Rectal smooth muscle tissue (tissue), 1 donor: ENCODE data around the gene AASDH.

Source experiments
- H3K27ac ChIP-seq: one replicate; pipeline ENCODE4 v1.7.0; 2013; ENCODE audit warnings: low read depth, low read length, inconsistent platforms
- H3K27me3 ChIP-seq: one replicate; pipeline ENCODE4 v1.7.0; 2013; ENCODE audit warnings: low read length; ENCODE audit not compliant: control insufficient read depth, insufficient read depth
- H3K36me3 ChIP-seq: one replicate; pipeline ENCODE4 v1.7.0; 2013; ENCODE audit warnings: low read length; ENCODE audit not compliant: control insufficient read depth, insufficient read depth
- H3K4me1 ChIP-seq: one replicate; pipeline ENCODE4 v1.7.0; 2013; ENCODE audit warnings: low read length; ENCODE audit not compliant: control insufficient read depth, insufficient read depth
- H3K4me3 ChIP-seq: one replicate; pipeline ENCODE4 v1.7.0; 2013; ENCODE audit warnings: low read length
- H3K9ac ChIP-seq: one replicate; pipeline ENCODE4 v1.7.0; 2013; ENCODE audit warnings: low read length

Gene AASDH

DNA sequence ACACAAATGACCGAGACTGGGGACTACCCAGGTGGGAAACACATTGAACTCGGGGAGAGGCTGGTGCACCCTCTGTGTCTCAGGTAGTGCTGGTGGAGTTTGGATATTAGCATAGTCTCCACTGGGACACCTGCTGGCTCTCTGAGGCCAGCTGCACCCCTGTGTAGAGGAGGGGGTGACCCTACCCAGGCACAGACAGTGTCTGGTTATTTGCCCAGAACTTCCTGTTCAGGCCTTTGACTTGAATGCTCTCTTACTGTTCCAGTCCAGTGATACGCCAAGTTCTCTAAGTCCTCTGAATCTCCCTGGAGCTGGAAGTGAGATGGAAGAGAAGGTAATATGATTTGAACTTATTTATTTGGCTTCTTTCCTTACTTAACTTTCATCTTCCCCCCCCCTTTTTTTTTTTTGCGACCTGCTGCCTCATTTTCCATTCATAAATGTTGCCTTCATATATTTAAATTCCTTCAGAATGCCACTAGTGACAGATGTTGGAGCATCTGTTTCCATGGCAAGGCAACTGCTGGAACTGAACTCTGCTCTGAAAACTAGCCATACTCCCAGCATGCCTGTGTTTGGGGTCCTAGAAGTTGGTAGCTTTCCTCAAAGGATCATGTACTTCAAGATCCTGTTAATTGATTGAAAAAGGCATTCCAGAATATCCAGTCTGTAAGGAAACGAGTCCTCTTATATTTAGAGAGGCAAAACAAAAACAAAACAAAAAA lies 76.7 kb downstream of the AASDH start:
- Histone ChIP-seq H3K4me1 (no peaks in the 10 kb centered on the region), H3K4me3 (no peak overlapping the region), H3K27ac (no peak overlapping the region), H3K27me3 (no peaks in the 10 kb centered on the region), H3K9ac (no peak overlapping the region), H3K36me3 (peaks cover 3% of the 10 kb centered on the region)

- H3K27ac ChIP-seq, result no peak overlapping the region
- no peaks in the 10 kb centered on the region for H3K4me1 ChIP-seq
- H3K4me3 ChIP-seq, result no peak overlapping the region
- no peaks in the 10 kb centered on the region for H3K36me3 ChIP-seq
- H3K27me3 ChIP-seq, result no peaks in the 10 kb centered on the region
- no peak overlapping the region for H3K9ac ChIP-seq
These were observed 78.9 kb downstream of the AASDH start for GRCh38 chr4:56308384-56308783.

DNA sequence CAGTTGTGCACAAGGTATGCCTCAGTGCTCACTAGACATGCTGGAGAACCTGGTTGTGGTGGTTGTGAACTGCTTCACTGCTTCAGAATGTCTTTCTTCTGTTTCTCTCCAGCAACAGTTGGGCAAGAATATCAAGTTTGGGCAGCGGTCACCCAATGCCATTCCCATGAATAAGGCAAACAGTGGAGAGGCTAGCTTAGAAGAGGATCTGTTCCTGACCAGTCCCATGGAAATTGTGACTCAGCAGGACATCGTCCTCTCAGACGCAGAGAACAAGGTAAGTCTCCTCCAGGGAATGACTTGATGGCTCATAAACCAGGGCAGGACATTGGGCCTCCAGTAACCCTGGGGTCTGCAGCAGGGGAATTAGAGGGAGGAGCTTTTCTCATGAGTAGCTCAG lies 79.9 kb downstream of the AASDH start:
- H3K36me3 ChIP-seq, result no peaks in the 10 kb centered on the region
- H3K9ac ChIP-seq, result no peak overlapping the region
- H3K4me3 ChIP-seq, result no peak overlapping the region
- no peaks in the 10 kb centered on the region for H3K4me1 ChIP-seq
- no peak overlapping the region for H3K27ac ChIP-seq
- no peaks in the 10 kb centered on the region for H3K27me3 ChIP-seq

DNA sequence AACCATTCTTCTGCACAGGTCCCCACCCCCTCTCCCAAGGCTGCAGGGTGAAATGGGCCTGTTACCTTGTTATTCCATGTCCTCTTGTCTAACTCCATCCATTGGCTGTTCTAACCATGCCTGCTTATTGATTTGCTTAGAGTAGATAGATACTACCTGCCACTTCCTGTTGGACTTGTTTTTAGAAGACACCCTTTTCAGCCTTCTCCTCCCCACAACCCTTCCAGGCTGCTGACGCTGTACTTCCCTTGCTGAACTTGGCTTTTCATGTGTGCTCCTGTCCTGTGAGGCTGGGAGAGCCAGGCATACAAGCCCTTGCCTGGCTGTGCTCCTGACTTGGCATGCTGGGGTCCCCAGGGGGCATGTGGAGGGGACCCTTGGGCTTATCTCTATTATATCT lies 81.9 kb downstream of the AASDH start:
- H3K27ac ChIP-seq, result no peak overlapping the region
- no peak overlapping the region for H3K4me3 ChIP-seq

DNA sequence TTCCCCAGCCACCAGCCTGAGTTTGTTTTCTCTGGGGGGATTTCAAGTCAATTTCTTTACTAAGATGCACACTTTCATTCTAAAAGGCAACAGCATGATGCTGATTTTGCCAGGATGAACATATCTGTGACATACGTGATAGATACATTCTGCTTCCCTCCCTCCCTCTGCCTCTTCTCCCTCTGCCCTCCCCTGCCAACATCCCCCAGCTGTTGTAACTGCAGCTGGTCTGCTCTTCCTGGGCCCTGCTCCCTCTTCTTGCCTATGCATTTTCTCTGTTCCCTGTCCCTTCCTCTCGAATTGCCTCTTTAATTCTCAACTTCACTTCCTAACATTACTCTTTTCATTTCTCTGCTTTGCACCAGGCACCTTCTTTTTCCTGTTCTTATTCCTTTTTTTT lies 83.4 kb downstream of the AASDH start:
- Histone ChIP-seq H3K27me3 (no peaks in the 10 kb centered on the region), H3K4me1 (no peaks in the 10 kb centered on the region), H3K4me3 (no peak overlapping the region), H3K27ac (no peak overlapping the region), H3K9ac (no peak overlapping the region), H3K36me3 (no peaks in the 10 kb centered on the region)

More for the DNA sequence above, 81.9 kb downstream of the AASDH start:
- Histone ChIP-seq H3K9ac (no peak overlapping the region), H3K36me3 (no peaks in the 10 kb centered on the region), H3K4me1 (no peaks in the 10 kb centered on the region), H3K27me3 (no peaks in the 10 kb centered on the region)

- H3K4me3 ChIP-seq, result no peak overlapping the region
- H3K4me1 ChIP-seq, result no peaks in the 10 kb centered on the region
These were observed 84.5 kb downstream of the AASDH start for GRCh38 chr4:56302760-56303159.

GRCh38 chr4:56301997-56302496 lies 85.2 kb downstream of the AASDH start:
- H3K27ac ChIP-seq, result no peak overlapping the region
- H3K36me3 ChIP-seq, result no peaks in the 10 kb centered on the region
- H3K4me1 ChIP-seq, result no peaks in the 10 kb centered on the region

More at GRCh38 chr4:56302760-56303159, 84.5 kb downstream of the AASDH start:
- H3K9ac ChIP-seq, result no peak overlapping the region
- no peaks in the 10 kb centered on the region for H3K27me3 ChIP-seq
- no peaks in the 10 kb centered on the region for H3K36me3 ChIP-seq
- no peak overlapping the region for H3K27ac ChIP-seq

GRCh38 chr4:56301181-56301996 lies 85.9 kb downstream of the AASDH start:
- no peak overlapping the region for H3K4me3 ChIP-seq
- no peaks in the 10 kb centered on the region for H3K36me3 ChIP-seq
- no peaks in the 10 kb centered on the region for H3K27me3 ChIP-seq
- H3K4me1 ChIP-seq, result no peaks in the 10 kb centered on the region
- no peak overlapping the region for H3K9ac ChIP-seq
- H3K27ac ChIP-seq, result no peak overlapping the region

More at GRCh38 chr4:56301997-56302496, 85.2 kb downstream of the AASDH start:
- Histone ChIP-seq H3K9ac (no peak overlapping the region), H3K4me3 (no peak overlapping the region), H3K27me3 (no peaks in the 10 kb centered on the region)

DNA sequence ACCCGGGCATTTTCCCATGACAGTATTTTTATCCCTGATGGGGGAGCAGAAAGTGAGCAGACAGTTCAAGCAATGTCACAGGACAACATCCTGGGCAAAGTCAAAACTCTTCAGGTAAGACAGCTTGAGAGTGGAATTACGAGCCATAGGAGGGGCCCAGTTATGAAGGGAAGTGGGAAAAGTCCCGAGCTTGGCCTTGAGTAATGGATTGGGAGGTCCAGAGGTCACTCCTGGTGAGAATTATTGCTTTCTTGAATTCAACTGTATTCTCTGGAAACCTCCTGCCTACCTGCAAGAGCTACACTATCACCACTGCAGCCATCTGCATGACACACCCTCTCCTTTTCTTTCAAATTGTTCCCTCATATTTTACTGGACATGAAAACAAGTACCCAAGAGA lies 89.1 kb downstream of the AASDH start:
- no peak overlapping the region for H3K4me3 ChIP-seq
- H3K27ac ChIP-seq, result no peak overlapping the region
- no peak overlapping the region for H3K9ac ChIP-seq
- no peaks in the 10 kb centered on the region for H3K36me3 ChIP-seq
- no peaks in the 10 kb centered on the region for H3K27me3 ChIP-seq
- no peaks in the 10 kb centered on the region for H3K4me1 ChIP-seq

DNA sequence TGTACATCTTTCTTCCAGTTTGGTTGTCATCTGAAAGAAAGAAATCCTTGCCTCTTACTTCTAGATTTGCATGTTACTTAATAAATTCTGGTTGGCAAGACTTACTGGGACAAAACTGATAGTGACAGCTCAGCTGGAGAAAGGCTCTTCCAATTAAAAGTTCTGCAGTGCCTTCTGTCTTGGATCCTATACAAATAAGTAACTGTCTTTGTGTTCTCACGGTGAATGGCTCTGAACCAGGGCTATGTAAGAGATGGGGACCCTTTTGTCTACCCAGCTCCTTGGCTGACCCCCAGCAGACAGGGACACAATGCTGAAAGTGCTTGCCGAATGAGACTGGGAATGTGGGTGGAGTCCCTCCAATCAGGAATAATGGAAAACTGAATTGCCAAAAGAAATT lies 89.5 kb downstream of the AASDH start:
- Histone ChIP-seq H3K27me3 (no peaks in the 10 kb centered on the region), H3K27ac (no peak overlapping the region), H3K36me3 (no peaks in the 10 kb centered on the region), H3K4me1 (no peaks in the 10 kb centered on the region), H3K9ac (no peak overlapping the region), H3K4me3 (no peak overlapping the region)

DNA sequence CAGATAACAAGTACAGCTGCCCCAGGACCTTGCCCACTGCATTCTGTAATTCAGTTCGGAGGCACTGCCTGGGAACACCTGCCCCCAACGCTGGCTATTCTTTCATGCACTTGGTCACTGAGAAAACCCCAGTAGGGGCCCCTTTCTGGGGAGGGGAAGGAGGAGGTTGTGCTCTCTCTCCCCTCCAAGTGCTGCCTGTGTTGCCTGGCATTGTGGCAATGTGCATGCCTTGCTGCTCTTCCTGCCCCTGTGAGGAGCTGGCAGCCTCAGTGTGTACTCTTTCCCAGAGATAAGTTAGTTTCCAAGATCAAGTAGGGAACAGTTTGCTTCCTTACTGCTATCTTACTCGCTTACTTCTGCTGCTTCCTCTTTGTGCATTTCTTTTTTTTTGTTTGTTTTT lies 90.8 kb downstream of the AASDH start:
- H3K9ac ChIP-seq, result no peak overlapping the region
- no peak overlapping the region for H3K27ac ChIP-seq
- no peak overlapping the region for H3K4me3 ChIP-seq
- H3K27me3 ChIP-seq, result no peaks in the 10 kb centered on the region
- no peaks in the 10 kb centered on the region for H3K4me1 ChIP-seq
- no peaks in the 10 kb centered on the region for H3K36me3 ChIP-seq

DNA sequence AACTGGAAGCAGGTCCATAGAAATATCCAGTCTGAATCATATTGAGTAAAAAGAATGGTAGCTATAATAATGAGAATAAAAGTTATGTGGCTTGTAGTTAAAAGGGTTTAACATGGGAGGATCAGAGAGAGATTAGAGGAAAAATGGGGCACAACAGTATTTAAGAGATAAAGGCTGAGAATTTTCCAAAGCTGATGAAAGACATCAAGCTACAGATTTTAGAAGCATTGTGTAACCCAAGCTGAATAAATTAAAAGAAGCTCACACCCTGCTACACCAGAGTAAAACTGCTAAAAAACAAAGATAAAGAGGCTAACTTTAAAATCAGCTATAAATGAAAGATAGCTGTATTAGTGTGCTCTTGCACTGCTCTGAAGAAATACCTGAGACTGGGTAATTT lies 94.2 kb downstream of the AASDH start:
- no peak overlapping the region for H3K9ac ChIP-seq
- H3K27me3 ChIP-seq, result no peaks in the 10 kb centered on the region
- no peaks in the 10 kb centered on the region for H3K36me3 ChIP-seq
- no peak overlapping the region for H3K27ac ChIP-seq
- no peaks in the 10 kb centered on the region for H3K4me1 ChIP-seq
- no peak overlapping the region for H3K4me3 ChIP-seq
